Mesenchymal stem cell (in vitro differentiated cells and primary cell): Measurements from ENCODE around the gene GSTA5.
"Not testable (repeated sequence)": the region's sequence is repeated elsewhere in the genome, so short reads cannot be mapped to it uniquely, and the experiment has no call there.

Source experiments
- DNase-seq: peaks from one replicate; pipeline ENCODE4 v3.0.0-alpha.2; 2013
- H2AFZ ChIP-seq: one replicate; pipeline ENCODE4 v1.6.1; 2013; ENCODE audit warnings: low read depth, mild to moderate bottlenecking, control low read depth, inconsistent platforms, low read length, moderate library complexity
- H2AK5ac ChIP-seq: 2 replicates; pipeline ENCODE4 v1.6.1; 2013; ENCODE audit warnings: low read length, moderate library complexity, mild to moderate bottlenecking, inconsistent platforms; ENCODE audit not compliant: severe bottlenecking
- H2BK120ac ChIP-seq: one replicate; pipeline ENCODE4 v1.6.1; 2013; ENCODE audit warnings: low read depth, mild to moderate bottlenecking, inconsistent platforms, low read length, moderate library complexity
- H2BK12ac ChIP-seq, 2 experiments: one replicate each; pipeline ENCODE4 v1.6.1; 2013; ENCODE audit warnings: inconsistent platforms in 2 of 2, low read length in 2 of 2, mild to moderate bottlenecking in 2 of 2, moderate library complexity in 2 of 2, control low read depth in 1 of 2
- H2BK15ac ChIP-seq: one replicate; pipeline ENCODE4 v1.6.1; 2013; ENCODE audit warnings: mild to moderate bottlenecking, low read depth, inconsistent platforms; ENCODE audit not compliant: poor library complexity, severe bottlenecking
- H2BK5ac ChIP-seq: 2 replicates; pipeline ENCODE4 v1.6.1; 2013; ENCODE audit warnings: low read depth, mild to moderate bottlenecking, low read length, control low read depth, inconsistent platforms; ENCODE audit not compliant: poor library complexity, severe bottlenecking
- H3K14ac ChIP-seq, 2 experiments: one replicate each; pipeline ENCODE4 v1.6.1; 2013; ENCODE audit warnings: inconsistent platforms in 2 of 2, low read length in 2 of 2, control low read depth in 1 of 2, mild to moderate bottlenecking in 1 of 2, moderate library complexity in 1 of 2
- H3K18ac ChIP-seq, 2 experiments: one replicate each; pipeline ENCODE4 v1.6.1; 2013; ENCODE audit warnings: inconsistent platforms in 2 of 2, low read length in 2 of 2, control low read depth in 1 of 2, low read depth in 1 of 2, mild to moderate bottlenecking in 1 of 2
- H3K23ac ChIP-seq, 2 experiments: one replicate each; pipeline ENCODE4 v1.6.1; 2013; ENCODE audit warnings: inconsistent platforms in 2 of 2, low read length in 2 of 2, mild to moderate bottlenecking in 2 of 2, moderate library complexity in 2 of 2, control low read depth in 1 of 2
- H3K27ac ChIP-seq: 2 replicates; pipeline ENCODE4 v1.5.1; 2013; ENCODE audit warnings: mild to moderate bottlenecking, moderate library complexity, low read length, control low read depth, inconsistent platforms; ENCODE audit not compliant: poor library complexity, severe bottlenecking
- H3K27me3 ChIP-seq, 2 experiments: 2 replicates each; pipeline versions ENCODE4 v1.6.1 to v1.7.0; 2013; ENCODE audit warnings: low read length in 2 of 2, mild to moderate bottlenecking in 2 of 2, moderate library complexity in 2 of 2, control low read depth in 1 of 2, inconsistent platforms in 1 of 2; ENCODE audit not compliant: control insufficient read depth in 1 of 2, insufficient read depth in 1 of 2
- H3K36me3 ChIP-seq, 2 experiments: 2 replicates each; pipeline versions ENCODE4 v1.6.1 to v1.7.0; 2013; ENCODE audit warnings: low read length in 2 of 2, control low read depth in 1 of 2, inconsistent platforms in 1 of 2, low read depth in 1 of 2, mild to moderate bottlenecking in 1 of 2; ENCODE audit not compliant: insufficient read depth in 2 of 2, control insufficient read depth in 1 of 2
- H3K4ac ChIP-seq, 2 experiments: one replicate each; pipeline ENCODE4 v1.6.1; 2013; ENCODE audit warnings: inconsistent platforms in 2 of 2, low read length in 2 of 2, mild to moderate bottlenecking in 2 of 2, moderate library complexity in 2 of 2, control low read depth in 1 of 2, low read depth in 1 of 2
- H3K4me1 ChIP-seq: 2 replicates; pipeline ENCODE4 v1.6.1; 2013; ENCODE audit warnings: low read depth, low read length, control low read depth; ENCODE audit not compliant: control insufficient read depth, insufficient read depth
- H3K4me2 ChIP-seq: 2 replicates; pipeline ENCODE4 v1.6.1; 2013; ENCODE audit warnings: low read length, mild to moderate bottlenecking, inconsistent platforms; ENCODE audit not compliant: poor library complexity, severe bottlenecking
- H3K4me3 ChIP-seq, 2 experiments: 2 replicates each; pipeline versions ENCODE4 v1.5.1 to v1.7.0; 2013; ENCODE audit warnings: low read length in 2 of 2, mild to moderate bottlenecking in 2 of 2, control low read depth in 1 of 2, low read depth in 1 of 2; ENCODE audit not compliant: insufficient read depth in 1 of 2
- H3K79me1 ChIP-seq: replicated peaks from 2 replicates; pipeline ENCODE4 v1.6.1; 2013; ENCODE audit warnings: mild to moderate bottlenecking, control low read depth, low read length, inconsistent platforms; ENCODE audit not compliant: poor library complexity, severe bottlenecking
- H3K9ac ChIP-seq: 2 replicates; pipeline ENCODE4 v1.7.0; 2013; ENCODE audit warnings: mild to moderate bottlenecking, low read length, moderate library complexity
- H3K9me3 ChIP-seq: 2 replicates; pipeline ENCODE4 v1.7.0; 2013; ENCODE audit warnings: mild to moderate bottlenecking, low read length; ENCODE audit not compliant: control insufficient read depth
- H4K8ac ChIP-seq: one replicate; pipeline ENCODE4 v1.6.1; 2013; ENCODE audit warnings: inconsistent platforms, mild to moderate bottlenecking, low read length, moderate library complexity
- H4K91ac ChIP-seq: one replicate; pipeline ENCODE4 v1.6.1; 2013; ENCODE audit warnings: mild to moderate bottlenecking, low read length, inconsistent platforms
- WGBS: methylation state at CpG from one replicate; pipeline ENCODE4 v1.1.7; 2013; ENCODE audit warnings: mixed read lengths; 5-methylcytosine and 5-hydroxymethylcytosine counted together

GSTA5 gene

DNA sequence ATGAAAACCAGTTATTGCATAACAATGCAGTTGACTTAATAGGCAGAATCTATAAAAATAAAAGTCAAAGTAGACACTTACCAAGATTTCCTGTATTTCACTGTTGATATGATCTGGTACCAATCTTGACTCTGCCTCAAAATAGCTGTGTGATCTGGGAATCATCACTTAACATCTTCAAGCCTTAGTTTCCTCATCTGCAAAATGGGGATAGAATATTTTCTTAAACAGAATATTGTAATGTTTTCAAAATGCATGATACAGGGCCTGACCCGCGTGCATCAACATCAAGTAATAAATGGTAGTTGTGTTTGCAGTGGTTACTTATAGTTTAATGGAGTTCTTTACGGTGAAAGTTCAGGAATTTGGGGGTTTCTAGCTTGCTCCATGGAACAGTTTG lies 26.1 kb downstream of the GSTA5 start:
- not testable (repeated sequence) for H3K79me1 ChIP-seq, H2BK12ac ChIP-seq, H3K27ac ChIP-seq, H3K9ac ChIP-seq, H3K4ac ChIP-seq, H2BK15ac ChIP-seq, H3K4me3 ChIP-seq, H4K91ac ChIP-seq, H3K36me3 ChIP-seq, H2BK5ac ChIP-seq, H3K4me1 ChIP-seq, H3K23ac ChIP-seq, H3K9me3 ChIP-seq, H3K4me2 ChIP-seq, DNase-seq, H3K18ac ChIP-seq, H2BK120ac ChIP-seq, H2AFZ ChIP-seq, H3K27me3 ChIP-seq, H3K14ac ChIP-seq, H2AK5ac ChIP-seq, H4K8ac ChIP-seq
- 63% methylated on average over 3 of the region's 3 CpGs for WGBS

DNA sequence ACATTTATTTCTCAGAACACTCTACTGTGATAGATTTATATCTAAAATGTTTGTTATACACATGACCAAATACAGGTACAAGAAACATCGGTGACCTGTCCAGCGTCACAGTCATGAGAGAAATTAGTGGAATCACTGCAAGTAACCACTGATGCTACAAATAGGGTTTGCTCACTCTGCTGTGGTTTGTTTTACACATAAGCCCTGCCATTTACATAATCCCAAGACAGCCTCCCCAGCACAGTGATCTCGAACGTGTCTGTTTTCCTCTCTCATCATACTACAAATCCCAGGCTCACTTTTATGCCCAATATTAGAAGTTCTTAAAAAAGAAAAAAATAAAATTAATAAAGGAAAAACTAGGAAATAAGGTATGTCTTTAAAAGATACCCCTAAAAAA lies 30.8 kb downstream of the GSTA5 start:
- not testable (repeated sequence) for H3K27me3 ChIP-seq, H2BK5ac ChIP-seq, H2AFZ ChIP-seq, H3K14ac ChIP-seq, H2BK12ac ChIP-seq, H3K79me1 ChIP-seq, H4K91ac ChIP-seq, H3K9me3 ChIP-seq, H3K4me3 ChIP-seq, H3K27ac ChIP-seq, H3K4me1 ChIP-seq, H3K18ac ChIP-seq, H3K4ac ChIP-seq, H3K23ac ChIP-seq, H2BK15ac ChIP-seq, H3K4me2 ChIP-seq, H2BK120ac ChIP-seq, H3K9ac ChIP-seq, H4K8ac ChIP-seq, H3K36me3 ChIP-seq, H2AK5ac ChIP-seq, DNase-seq
- 100% methylated on average over 2 of the region's 4 CpGs for WGBS

DNA sequence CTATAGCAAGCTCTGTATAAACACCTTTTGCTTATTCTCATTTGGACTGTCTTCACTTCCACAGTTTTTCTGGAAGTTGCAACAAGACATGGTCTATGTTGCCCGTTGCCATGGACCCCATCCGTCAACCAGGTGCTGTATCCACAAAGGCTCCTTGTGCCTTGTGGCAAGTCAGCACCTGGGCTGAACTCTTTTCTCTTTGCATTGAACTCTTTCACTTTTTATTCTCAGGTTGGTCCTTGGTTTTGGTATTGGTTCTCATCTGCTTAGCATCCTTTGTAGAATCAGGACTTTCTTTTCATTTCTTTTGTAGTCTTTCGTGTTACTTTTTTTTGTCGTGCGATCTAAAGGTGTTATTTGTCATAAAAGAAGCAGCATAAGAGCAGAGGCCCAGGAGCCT lies 32.0 kb downstream of the GSTA5 start:
- H3K14ac ChIP-seq = no peak overlapping the region
- WGBS = 92% methylated on average over 5 of the region's 5 CpGs
- H4K8ac ChIP-seq = no peak overlapping the region
- H3K27me3 ChIP-seq = peaks cover 6 to 8% of the 10 kb centered on the region in 2 experiments
- no peak overlapping the region for H3K4me2 ChIP-seq
- no peak overlapping the region for H3K18ac ChIP-seq
- no peaks in the 10 kb centered on the region for H3K9me3 ChIP-seq
- no peak overlapping the region for H2BK12ac ChIP-seq
- no peaks in the 10 kb centered on the region for H3K79me1 ChIP-seq
- H3K4me3 ChIP-seq = no peak overlapping the region
- no peak overlapping the region for H3K9ac ChIP-seq
- H3K27ac ChIP-seq = no peak overlapping the region
- no peak for DNase-seq
- no peaks in the 10 kb centered on the region for H3K4me1 ChIP-seq
- no peak overlapping the region for H2BK120ac ChIP-seq
- H3K23ac ChIP-seq = no peak overlapping the region
- H2BK5ac ChIP-seq = no peak overlapping the region
- no peak overlapping the region for H2BK15ac ChIP-seq
- no peak overlapping the region for H2AFZ ChIP-seq
- no peaks in the 10 kb centered on the region for H3K36me3 ChIP-seq
- no peak overlapping the region for H3K4ac ChIP-seq
- H4K91ac ChIP-seq = no peak overlapping the region
- H2AK5ac ChIP-seq = no peak overlapping the region

DNA sequence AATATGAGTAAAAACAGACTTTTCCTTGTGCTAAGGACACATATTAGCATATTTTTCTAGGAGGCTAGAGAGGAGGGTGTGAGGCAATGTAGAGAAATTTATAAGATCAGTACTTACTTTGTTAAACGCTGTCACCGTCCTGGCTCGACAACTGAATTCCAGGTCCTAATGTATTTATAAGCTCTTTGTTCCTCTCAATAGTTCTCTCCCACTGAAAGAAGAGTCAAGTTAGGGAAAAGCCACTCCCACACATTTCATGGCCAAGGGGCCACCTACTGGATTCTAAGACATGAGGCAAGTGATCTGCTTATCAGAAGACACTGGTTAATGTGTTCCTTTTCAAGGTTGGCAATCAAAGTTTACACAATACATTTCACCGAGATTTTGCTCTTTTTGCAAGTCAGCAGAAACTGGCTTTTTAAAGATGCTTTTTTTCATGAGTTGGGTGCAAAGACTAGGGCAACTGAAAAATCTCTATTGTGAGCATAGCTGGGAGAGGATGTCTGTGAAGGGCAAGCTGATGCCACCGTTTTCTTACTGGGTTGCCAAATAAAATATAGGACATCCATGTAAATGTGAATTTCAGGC lies 36.9 kb downstream of the GSTA5 start, which contains the start of gene GSTA1:
TSS of gene GSTA1 (minus strand) at position 149 of the 588 bp plus-strand sequence. CDS start 4,549 bp downstream, outside the sequence.
- 100% methylated on average over 1 of the region's 5 CpGs for WGBS
- H3K14ac ChIP-seq, H3K36me3 ChIP-seq, H3K4ac ChIP-seq, H4K91ac ChIP-seq, H2AK5ac ChIP-seq, H3K23ac ChIP-seq, H3K79me1 ChIP-seq, H3K4me1 ChIP-seq, H3K27ac ChIP-seq, H3K9ac ChIP-seq, H3K4me2 ChIP-seq, H4K8ac ChIP-seq, H3K4me3 ChIP-seq, H2BK15ac ChIP-seq, DNase-seq, H3K9me3 ChIP-seq, H2BK120ac ChIP-seq, H3K18ac ChIP-seq, H2AFZ ChIP-seq, H2BK12ac ChIP-seq, H2BK5ac ChIP-seq: not testable (repeated sequence)
- peaks cover 8 to 11% of the 10 kb centered on the region in 2 experiments for H3K27me3 ChIP-seq
